SH-SY5Y (cell line): ENCODE measurements around the gene FOSL2.

Experiments
- GATA2 ChIP-seq: IDR thresholded peaks from 2 replicates; pipeline ENCODE4 v1.6.1; 2011; ENCODE audit warnings: mild to moderate bottlenecking, low read depth, low read length
- GATA3 ChIP-seq: IDR thresholded peaks from 2 replicates; pipeline ENCODE4 v1.6.1; 2011; ENCODE audit warnings: low read depth, mild to moderate bottlenecking, low read length, moderate library complexity

- TF ChIP-seq GATA2 (no peak), GATA3 (no peak)
Observed at GRCh38 chr2:28447086-28447485, 54.4 kb downstream of the FOSL2 start.
